IPS-NIHi7 (cell line): ENCODE measurements around the gene SPATA46.
"Not testable (repeated sequence)": the region's sequence is repeated elsewhere in the genome, so short reads cannot be mapped to it uniquely, and the experiment has no call there.

Experiments
- DNase-seq: peaks from one replicate; pipeline ENCODE4 v3.0.0; 2012; ENCODE audit warnings: mixed read lengths; ENCODE audit errors: extremely low spot score

Gene SPATA46

GRCh38 chr1:162357681-162358266 is 18.9 kb downstream of the SPATA46 start:
- DNase-seq = peak; percentile 82

- peak; percentile 25 for DNase-seq
Measured at GRCh38 chr1:162353702-162354101, 23.0 kb downstream of the SPATA46 start.

GRCh38 chr1:162353078-162353477 is 23.6 kb downstream of the SPATA46 start:
- no peak for DNase-seq

GRCh38 chr1:162351874-162352273 is 24.8 kb downstream of the SPATA46 start:
- DNase-seq = not testable (repeated sequence)

GRCh38 chr1:162351246-162351842 is 25.3 kb downstream of the SPATA46 start:
- DNase-seq = no peak

- DNase-seq = no peak
Measured at GRCh38 chr1:162349635-162350330, 26.9 kb downstream of the SPATA46 start.

- no peak for DNase-seq
Measured at GRCh38 chr1:162347281-162347680, 29.4 kb downstream of the SPATA46 start.

- DNase-seq = no peak
Measured at GRCh38 chr1:162343470-162343869, 33.2 kb downstream of the SPATA46 start.

GRCh38 chr1:162342452-162342983 is 34.1 kb downstream of the SPATA46 start:
- DNase-seq = no peak

GRCh38 chr1:162336621-162337285 is 39.9 kb downstream of the SPATA46 start:
- no peak for DNase-seq

GRCh38 chr1:162335126-162335525 is 41.5 kb downstream of the SPATA46 start:
- DNase-seq = no peak

- no peak for DNase-seq
Measured at GRCh38 chr1:162333991-162334390, 42.7 kb downstream of the SPATA46 start.

GRCh38 chr1:162329826-162330225 is 46.8 kb downstream of the SPATA46 start:
- DNase-seq = no peak

GRCh38 chr1:162328512-162328911 is 48.1 kb downstream of the SPATA46 start:
- no peak for DNase-seq

- no peak for DNase-seq
Measured at GRCh38 chr1:162327788-162328165, 48.9 kb downstream of the SPATA46 start.

GRCh38 chr1:162327144-162327787 is 49.4 kb downstream of the SPATA46 start:
- no peak for DNase-seq

GRCh38 chr1:162326559-162326958 is 50.1 kb downstream of the SPATA46 start:
- DNase-seq = no peak

GRCh38 chr1:162324396-162324795 is 52.3 kb downstream of the SPATA46 start:
- no peak for DNase-seq
